Ovary (tissue), 3 donors: Measurements from ENCODE around the gene SKI.

Source experiments
- POLR2A ChIP-seq: fragments of 450-650 bp; IDR thresholded peaks from one replicate; pipeline ENCODE4 v1.6.1; 2017; ENCODE audit warnings: antibody characterized with exemption, mild to moderate bottlenecking, moderate library complexity
- TF ChIP-seq, protein P1 (sequence below), 3 donors: fragments of 450-650 bp in 2 of 3; fragments of 200-600 bp in 1 of 3; IDR thresholded peaks; one replicate each; pipeline versions ENCODE4 v1.5.1 to v1.8.0; 2016 to 2022; ENCODE audit warnings: antibody characterized with exemption in 3 of 3, mild to moderate bottlenecking in 1 of 3
- donor health status: DM: no; HTN: no; CAD: no.

DNA sequence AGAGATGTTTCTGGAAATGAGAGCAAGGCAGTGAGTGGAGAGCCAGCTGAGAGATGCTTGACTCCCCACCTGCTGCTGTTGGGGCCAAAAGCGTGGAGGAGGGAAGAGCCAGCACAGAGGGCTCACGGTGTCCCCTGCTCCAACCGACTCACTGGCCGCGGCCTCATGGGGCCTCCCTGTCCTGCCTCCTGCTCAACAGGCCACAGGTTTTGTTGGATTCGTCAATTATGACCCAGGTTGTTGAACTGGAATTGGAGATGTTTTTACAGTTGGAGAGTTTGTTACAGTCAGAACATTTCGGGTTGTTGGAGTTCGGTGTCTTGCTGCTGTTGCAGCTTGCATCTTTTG is 21.4 kb downstream of the SKI start:
- TF ChIP-seq POLR2A, result no peak
- TF ChIP-seq, protein P1, sequence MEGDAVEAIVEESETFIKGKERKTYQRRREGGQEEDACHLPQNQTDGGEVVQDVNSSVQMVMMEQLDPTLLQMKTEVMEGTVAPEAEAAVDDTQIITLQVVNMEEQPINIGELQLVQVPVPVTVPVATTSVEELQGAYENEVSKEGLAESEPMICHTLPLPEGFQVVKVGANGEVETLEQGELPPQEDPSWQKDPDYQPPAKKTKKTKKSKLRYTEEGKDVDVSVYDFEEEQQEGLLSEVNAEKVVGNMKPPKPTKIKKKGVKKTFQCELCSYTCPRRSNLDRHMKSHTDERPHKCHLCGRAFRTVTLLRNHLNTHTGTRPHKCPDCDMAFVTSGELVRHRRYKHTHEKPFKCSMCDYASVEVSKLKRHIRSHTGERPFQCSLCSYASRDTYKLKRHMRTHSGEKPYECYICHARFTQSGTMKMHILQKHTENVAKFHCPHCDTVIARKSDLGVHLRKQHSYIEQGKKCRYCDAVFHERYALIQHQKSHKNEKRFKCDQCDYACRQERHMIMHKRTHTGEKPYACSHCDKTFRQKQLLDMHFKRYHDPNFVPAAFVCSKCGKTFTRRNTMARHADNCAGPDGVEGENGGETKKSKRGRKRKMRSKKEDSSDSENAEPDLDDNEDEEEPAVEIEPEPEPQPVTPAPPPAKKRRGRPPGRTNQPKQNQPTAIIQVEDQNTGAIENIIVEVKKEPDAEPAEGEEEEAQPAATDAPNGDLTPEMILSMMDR (IDR thresholded peaks at IDR 0.05), result no peak
